ENCODE results near the gene CLMN.
A peak's percentile ranks its signal among the peaks of the same experiment; 100 is the strongest.
"Not testable (repeated sequence)": the region's sequence is repeated elsewhere in the genome, so short reads cannot be mapped to it uniquely, and the experiment has no call there.

Gene CLMN

DNA sequence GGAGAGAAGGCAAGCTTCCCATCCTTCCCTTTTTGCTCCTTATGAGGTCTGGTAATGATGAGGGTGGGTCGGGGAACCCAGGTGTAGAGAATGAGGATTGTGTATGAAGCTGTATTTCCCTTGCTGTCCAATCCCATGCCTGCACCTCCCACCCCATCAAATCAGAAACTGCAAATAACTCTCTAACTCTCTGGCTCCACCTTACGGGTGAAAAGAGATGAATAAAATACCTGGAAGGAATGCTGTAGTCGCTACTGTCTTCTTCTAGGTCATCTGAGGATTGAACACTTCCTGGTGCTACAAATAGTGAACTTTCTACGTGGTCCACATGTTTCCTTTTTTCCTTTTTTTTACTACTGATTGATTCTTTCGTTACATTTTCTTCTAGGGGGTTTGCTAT lies 123.4 kb downstream of the CLMN start:
- DNase-seq (ENCODE audit: low spot score), result peak; percentile 8
- FAIRE-seq, result no peak

- DNase-seq (ENCODE audit: low spot score), result no peak
- FAIRE-seq, result no peak
Observed at GRCh38 chr14:95195031-95195430, 124.7 kb downstream of the CLMN start.

GRCh38 chr14:95193081-95193480 lies 126.6 kb downstream of the CLMN start:
- FAIRE-seq, result no peak
- DNase-seq (ENCODE audit: low spot score), result no peak

DNA sequence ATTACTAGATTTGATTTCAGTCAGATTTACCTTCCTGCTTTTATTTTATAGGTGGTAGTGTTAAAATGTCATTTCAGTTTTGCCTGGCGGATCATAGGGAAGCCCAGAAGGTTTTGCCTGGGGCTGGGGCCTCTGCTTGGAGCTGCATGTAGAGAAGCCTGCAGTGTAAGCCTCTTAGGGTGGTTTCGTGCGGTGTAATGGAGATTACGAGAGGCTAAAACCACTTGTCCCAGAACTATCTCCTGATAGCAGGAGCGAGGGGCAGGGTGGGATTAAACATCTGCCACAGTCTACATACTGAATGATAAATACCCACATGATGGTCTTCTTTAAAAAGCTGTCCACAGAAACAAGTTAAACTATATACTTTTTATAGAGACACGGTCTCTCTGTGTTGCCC lies 127.4 kb downstream of the CLMN start:
- FAIRE-seq (no peak), DNase-seq (ENCODE audit: low spot score) (no peak)

- FAIRE-seq (no peak), DNase-seq (ENCODE audit: low spot score) (no peak)
Observed at GRCh38 chr14:95191445-95192199, 128.1 kb downstream of the CLMN start.

GRCh38 chr14:95190857-95191256 lies 128.9 kb downstream of the CLMN start:
- no peak for DNase-seq (ENCODE audit: low spot score)
- FAIRE-seq, result no peak

DNA sequence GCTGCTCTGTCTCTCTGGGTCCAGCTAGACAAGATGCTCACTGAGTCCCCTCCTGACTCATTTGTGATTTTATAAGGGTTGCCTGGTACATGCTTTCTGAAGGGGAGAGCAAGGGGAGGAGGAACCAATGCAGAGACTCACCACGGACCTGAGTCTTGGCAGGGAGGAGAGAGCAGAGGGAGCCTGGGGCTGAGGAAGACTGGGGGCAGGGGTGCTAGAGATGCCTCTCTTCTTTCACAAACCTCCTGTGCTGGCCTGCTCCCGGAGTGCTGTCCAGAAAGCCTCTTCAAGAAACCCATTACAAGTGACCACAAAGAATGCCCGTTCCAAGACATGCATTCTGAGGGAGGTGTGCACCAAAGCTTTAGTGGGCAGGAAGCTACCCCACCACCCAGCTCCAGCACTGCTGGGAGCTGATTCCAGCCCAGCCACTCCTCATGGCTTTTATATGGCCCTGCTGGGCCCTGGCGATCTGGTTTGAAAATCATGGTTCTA lies 129.3 kb downstream of the CLMN start:
- DNase-seq (ENCODE audit: low spot score) (no peak), FAIRE-seq (no peak)

- no peak for DNase-seq (ENCODE audit: low spot score)
Observed at GRCh38 chr14:95189367-95190132, 130.2 kb downstream of the CLMN start.

DNA sequence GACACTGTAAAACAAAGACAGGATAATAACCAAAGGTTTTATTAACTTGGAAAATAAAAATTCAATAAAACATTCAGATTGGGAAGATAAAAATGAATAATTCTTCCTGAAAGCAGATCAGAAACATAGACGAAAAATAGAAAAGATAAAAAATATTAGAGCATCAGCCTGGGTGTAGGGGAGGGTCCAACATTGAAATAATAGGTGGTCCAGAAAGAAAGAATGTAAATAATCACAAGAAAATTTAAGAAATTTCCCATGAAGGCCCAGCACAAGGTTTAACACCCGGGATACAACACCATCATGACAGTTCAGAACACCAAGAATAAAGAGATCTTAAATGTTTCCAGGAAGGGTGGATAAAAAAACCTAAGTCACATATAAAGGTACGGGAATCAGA lies 131.3 kb downstream of the CLMN start:
- DNase-seq (ENCODE audit: low spot score), result no peak
- no peak for FAIRE-seq

More at GRCh38 chr14:95189367-95190132, 130.2 kb downstream of the CLMN start:
- FAIRE-seq, result no peak

DNA sequence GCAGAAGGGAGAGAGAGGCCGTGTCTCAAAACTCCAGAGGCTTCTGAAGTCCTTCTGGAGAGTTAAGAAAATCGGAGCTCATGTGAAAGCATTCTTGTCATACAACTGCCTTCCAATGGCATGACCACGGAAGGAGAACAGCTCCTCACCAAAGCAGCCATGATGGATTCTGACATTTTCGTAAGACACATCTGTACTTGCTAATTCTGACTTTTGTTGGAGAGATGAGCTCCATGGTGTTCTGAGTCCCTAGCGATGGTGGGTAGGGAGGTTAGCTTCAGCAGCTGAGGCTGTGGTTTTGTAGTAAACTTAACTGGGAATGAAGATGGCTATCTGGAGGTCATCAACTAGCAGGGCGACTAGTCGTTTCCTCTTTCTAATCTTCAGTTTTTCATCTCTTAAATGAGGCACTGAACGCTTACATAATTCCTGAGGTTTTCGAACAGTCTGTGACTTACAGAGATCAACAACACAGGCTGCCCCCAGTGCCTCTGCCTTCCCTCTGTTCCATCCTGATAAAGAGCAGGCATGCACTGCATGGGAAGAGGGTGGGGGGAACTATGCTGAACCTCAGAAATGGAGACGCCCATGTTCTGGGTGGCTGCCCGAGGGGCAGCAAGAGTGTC lies 133.8 kb downstream of the CLMN start:
- DNase-seq (ENCODE audit: low spot score) (no peak), FAIRE-seq (no peak)

GRCh38 chr14:95185033-95185766 lies 134.5 kb downstream of the CLMN start:
- no peak for FAIRE-seq

DNA sequence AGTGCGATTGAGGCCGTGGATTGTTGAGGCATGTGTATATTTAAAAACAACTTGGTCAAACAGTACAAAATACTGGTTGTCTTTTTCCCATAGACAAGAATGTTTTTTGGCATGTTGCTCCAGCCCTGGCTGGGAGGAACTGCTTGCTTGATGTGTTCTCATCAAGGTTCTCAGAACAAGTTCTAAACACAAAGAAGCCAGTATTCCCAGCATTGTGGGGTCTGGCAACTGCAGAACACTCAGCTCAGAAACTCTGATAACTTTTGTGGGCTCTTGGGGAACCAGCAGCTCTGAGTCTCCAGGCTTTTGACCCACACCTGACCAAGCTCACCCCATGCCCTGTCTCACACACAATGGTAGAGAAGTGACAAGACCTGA lies 135.3 kb downstream of the CLMN start:
- no peak for FAIRE-seq
- no peak for DNase-seq (ENCODE audit: low spot score)

More at GRCh38 chr14:95185033-95185766, 134.5 kb downstream of the CLMN start:
- no peak for DNase-seq (ENCODE audit: low spot score)

- DNase-seq (ENCODE audit: low spot score), result no peak
- FAIRE-seq, result no peak
Observed at GRCh38 chr14:95183532-95184412, 135.9 kb downstream of the CLMN start.

DNA sequence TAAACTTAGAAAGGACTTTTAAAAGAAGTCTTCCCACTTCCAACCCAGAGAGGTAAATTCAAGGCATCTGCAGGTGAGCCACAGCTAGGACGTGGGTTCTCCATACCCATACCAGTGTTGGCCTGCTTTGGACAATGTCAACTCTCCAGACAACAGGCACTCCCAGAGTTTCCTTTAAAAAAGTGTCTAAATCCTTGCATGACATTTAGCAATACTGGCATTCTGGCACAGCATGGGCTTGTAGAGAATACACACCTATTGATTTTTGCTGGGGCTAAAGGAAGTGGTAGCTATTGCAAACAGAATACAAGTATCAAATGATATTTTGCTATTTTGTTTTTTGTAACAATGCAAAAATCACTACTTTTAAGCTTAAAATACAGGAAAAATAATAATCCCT lies 136.6 kb downstream of the CLMN start:
- FAIRE-seq (no peak), DNase-seq (ENCODE audit: low spot score) (no peak)

DNA sequence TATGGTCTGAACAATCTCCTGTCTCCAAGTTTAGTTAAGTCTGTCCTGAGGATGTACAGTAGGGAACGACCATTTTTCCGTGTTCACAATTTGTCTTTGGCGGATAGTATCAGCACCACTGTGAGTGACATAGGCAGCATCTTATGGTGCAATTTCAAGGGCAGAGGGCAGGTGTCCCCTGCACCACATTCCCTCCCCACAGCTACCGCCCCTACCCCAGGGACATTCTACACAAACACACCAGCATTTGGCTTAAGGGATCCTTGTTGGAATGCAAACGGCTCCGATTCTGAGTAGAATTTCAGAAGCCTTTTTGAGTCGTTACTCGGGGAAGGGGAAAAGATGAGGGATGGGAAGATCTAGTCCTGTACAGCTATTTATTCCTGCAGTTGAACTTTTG lies 137.3 kb downstream of the CLMN start:
- DNase-seq (ENCODE audit: low spot score) (no peak), FAIRE-seq (no peak)

DNA sequence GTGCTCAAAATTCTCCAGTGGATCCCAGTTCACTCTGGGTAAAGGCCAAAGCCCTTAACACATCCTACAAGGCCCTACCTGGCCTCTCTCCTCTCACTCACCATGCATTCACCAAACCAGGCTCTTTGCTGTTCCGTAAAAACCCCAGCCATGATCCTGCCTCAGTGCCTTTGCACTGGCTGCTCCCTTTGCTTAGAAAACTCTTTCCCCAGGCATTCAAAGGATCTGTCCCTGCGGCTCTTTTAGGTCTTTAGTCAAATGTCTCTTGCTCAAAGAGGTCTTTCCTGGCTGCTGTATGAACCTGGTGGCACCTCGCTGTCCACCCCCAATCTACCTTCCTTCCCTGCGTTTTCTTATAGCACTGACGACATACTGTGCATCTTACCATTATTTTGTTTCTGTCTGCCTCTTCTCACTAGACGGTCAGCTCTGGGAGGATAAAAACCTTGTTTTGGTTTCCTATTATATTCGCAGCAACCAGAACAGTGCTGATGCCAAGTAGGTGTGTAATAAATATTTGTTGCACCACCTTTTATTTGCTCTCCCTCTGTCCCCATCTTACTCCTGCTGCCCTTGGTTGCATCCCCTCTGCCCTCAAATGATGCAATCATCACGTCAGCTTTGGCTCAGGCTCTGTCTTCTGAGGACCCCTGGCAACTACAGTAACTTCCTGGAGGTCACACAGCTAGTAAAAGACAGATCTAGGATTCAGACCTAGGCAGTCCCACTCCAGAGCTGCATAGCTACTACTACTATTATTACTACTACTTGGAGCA lies 138.6 kb downstream of the CLMN start:
- FAIRE-seq (no peak), DNase-seq (ENCODE audit: low spot score) (no peak)

GRCh38 chr14:95175670-95176069 lies 144.0 kb downstream of the CLMN start:
- FAIRE-seq; DNase-seq (ENCODE audit: low spot score): not testable (repeated sequence)

GRCh38 chr14:95174184-95174792 lies 145.4 kb downstream of the CLMN start:
- FAIRE-seq (no peak), DNase-seq (ENCODE audit: low spot score) (no peak)

GRCh38 chr14:95173518-95173917 lies 146.2 kb downstream of the CLMN start:
- no peak for FAIRE-seq
- no peak for DNase-seq (ENCODE audit: low spot score)
